Panc1 (cell line): ENCODE measurements around the gene SELENOT. TPM values are rescaled to one million over a fixed set of nuclear protein-coding genes. Genes with fewer than 3 reads are reported as not detected.

Experiments used
- ATAC-seq: fragments of 200-7000 bp; cut with Tn5 transposase; 2 replicates; pipeline ENCODE4 v1.9.1; 2020; ENCODE audit warnings: mild to moderate bottlenecking, moderate library complexity
- BruUV-seq: library from RNA; stranded (reverse); fragments of 400-500 nt; replicated peaks from 2 replicates; lab custom pipeline; 2021; lab: Mats Ljungman, UMichigan
- CTCF ChIA-PET: fragments of 300-600 bp; sonication (Branson Sonifier 250); formaldehyde crosslinking; loops from one replicate; lab custom pipeline; 2022; ENCODE audit warnings: antibody characterized with exemption; lab: Charles Lee
- POLR2A ChIA-PET: fragments of 300-600 bp; sonication (Branson Sonifier 250); formaldehyde crosslinking; loops from one replicate; lab custom pipeline; 2022; ENCODE audit warnings: antibody characterized with exemption; lab: Charles Lee
- DNase-seq: peaks from one replicate; pipeline ENCODE4 v3.0.0-alpha.2; 2010; ENCODE audit warnings: low read depth, low spot score
- H3K27ac ChIP-seq: 2 replicates; pipeline ENCODE4 v1.5.1; 2011; ENCODE audit warnings: mild to moderate bottlenecking, low read length, inconsistent platforms
- H3K27me3 ChIP-seq: fragments of 200-500 bp; sonication (Bioruptor generic); 2 replicates; pipeline ENCODE4 v1.6.0; 2014; ENCODE audit warnings: low read length, inconsistent platforms; ENCODE audit not compliant: control insufficient read depth, insufficient read depth
- H3K36me3 ChIP-seq: fragments of 200-500 bp; sonication (Bioruptor generic); 2 replicates; pipeline ENCODE4 v1.5.1; 2014; ENCODE audit warnings: inconsistent platforms, mild to moderate bottlenecking, low read length, moderate library complexity; ENCODE audit not compliant: control insufficient read depth, insufficient read depth
- H3K4me1 ChIP-seq: 2 replicates; pipeline ENCODE4 v1.5.1; 2011; ENCODE audit warnings: inconsistent platforms, mild to moderate bottlenecking, low read length, moderate library complexity; ENCODE audit not compliant: control insufficient read depth, insufficient read depth
- H3K4me3 ChIP-seq, 2 experiments: 2 replicates each; pipeline ENCODE4 v1.5.1; 2011 to 2012; ENCODE audit warnings: low read depth in 2 of 2, low read length in 2 of 2, mild to moderate bottlenecking in 2 of 2, inconsistent platforms in 1 of 2, moderate library complexity in 1 of 2
- H3K9me3 ChIP-seq: fragments of 200-500 bp; sonication (Bioruptor generic); 2 replicates; pipeline ENCODE4 v1.5.1; 2014; ENCODE audit warnings: low read depth, mild to moderate bottlenecking, inconsistent platforms, low read length, moderate library complexity; ENCODE audit not compliant: control insufficient read depth, insufficient read depth
- POLR2AphosphoS5 ChIP-seq: IDR thresholded peaks from 2 replicates; pipeline ENCODE4 v1.6.1; 2012; ENCODE audit warnings: mild to moderate bottlenecking, low read depth, low read length, moderate library complexity
- SIN3A ChIP-seq: IDR thresholded peaks from 2 replicates; pipeline ENCODE4 v1.6.1; 2012; ENCODE audit warnings: low read depth, mild to moderate bottlenecking, low read length, moderate library complexity, borderline replicate concordance; ENCODE audit not compliant: insufficient read depth
- TCF7L2 ChIP-seq: IDR thresholded peaks from 2 replicates; pipeline ENCODE4 v1.6.1; 2011; ENCODE audit warnings: mild to moderate bottlenecking, low read depth, low read length, inconsistent platforms
- in situ Hi-C: cut with HindIII; loops from 2 replicates; pipeline ENCODE4 v1.10.0; 2016; ENCODE audit warnings: low sequenced_read_pairs, low pct_unique_long_range_greater_than_20kb
- intact Hi-C: fragments of 100-400 bp; cut with micrococcal nuclease; formaldehyde crosslinking; loops from one replicate; pipeline ENCODE4 v1.10.0; 2022; ENCODE audit not compliant: unreplicated experiment
- total RNA-seq: library from RNA; stranded (reverse); gene quantifications from one replicate; pipeline ENCODE4 v1.2.1, GENCODE V29; 2021; ENCODE audit not compliant: unreplicated experiment
- TF ChIP-seq, protein P1 (sequence below): fragments of 450-650 bp; IDR thresholded peaks from 2 replicates; pipeline ENCODE4 v1.5.1; 2017; ENCODE audit warnings: mild to moderate bottlenecking
- TF ChIP-seq, protein P2 (sequence below), 2 experiments: IDR thresholded peaks; 2 replicates each; pipeline ENCODE4 v1.6.1; 2011 to 2012; ENCODE audit warnings: low read depth in 2 of 2, control low read depth in 1 of 2, low read length in 1 of 2, mild to moderate bottlenecking in 1 of 2, moderate library complexity in 1 of 2; ENCODE audit not compliant: insufficient read depth in 1 of 2

Gene SELENOT
- total RNA-seq, 1 experiment from 2014 or later = 114 TPM

DNA sequence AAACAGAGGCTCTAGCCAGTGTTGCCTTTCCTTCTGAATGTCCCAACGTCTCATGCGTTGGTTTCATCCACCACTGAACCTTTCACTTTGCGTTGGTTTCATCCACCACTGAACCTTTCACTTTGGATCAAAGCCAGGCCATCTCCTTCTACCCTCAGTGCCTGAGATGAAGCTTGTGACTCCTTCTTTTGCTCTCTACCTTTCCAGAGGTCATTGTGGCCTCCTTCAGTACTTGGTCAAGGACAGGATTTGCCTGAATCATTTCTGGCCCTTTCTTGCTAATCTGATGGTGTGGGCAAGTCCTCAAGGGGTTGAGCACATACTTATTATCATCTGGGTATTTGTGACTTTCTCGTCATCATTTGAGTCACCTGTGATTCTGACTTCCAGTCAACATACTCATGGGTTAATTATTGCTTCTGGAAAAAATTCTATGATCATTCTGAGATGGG is 50.0 kb downstream of the SELENOT start:
- ATAC-seq = no peak

DNA sequence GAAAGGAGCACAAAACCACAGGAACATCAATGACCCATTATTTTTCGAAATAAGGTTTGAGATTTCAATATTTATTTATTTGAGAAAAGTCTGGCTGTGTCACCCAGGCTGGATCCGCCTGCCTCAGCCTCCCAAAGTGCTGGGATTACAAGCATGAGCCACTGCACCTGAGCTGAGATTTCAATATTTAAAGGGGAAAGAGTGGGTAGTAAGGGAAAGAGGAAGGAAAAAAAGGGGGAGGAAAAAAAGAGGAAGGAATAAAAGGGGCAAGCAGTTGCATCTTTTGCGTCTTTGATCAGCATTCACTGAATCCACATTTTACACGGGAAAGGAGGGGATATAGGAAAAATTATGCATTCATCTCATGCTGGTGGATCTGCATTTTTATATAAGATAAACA is 53.2 kb downstream of the SELENOT start:
- intact Hi-C loops = no loop called here
- Histone ChIP-seq H3K36me3 (no peaks in the 10 kb centered on the region), H3K27me3 (no peaks in the 10 kb centered on the region; the same call in 1 of the 2 replicates), H3K9me3 (no peaks in the 10 kb centered on the region), H3K4me1 (no peaks in the 10 kb centered on the region), H3K4me3 (no peak overlapping the region), H3K27ac (no peak overlapping the region)
- BruUV-seq = no TSS peak
- no peak for TF ChIP-seq SIN3A
- no peak for TF ChIP-seq TCF7L2
- TF ChIP-seq, protein P1, sequence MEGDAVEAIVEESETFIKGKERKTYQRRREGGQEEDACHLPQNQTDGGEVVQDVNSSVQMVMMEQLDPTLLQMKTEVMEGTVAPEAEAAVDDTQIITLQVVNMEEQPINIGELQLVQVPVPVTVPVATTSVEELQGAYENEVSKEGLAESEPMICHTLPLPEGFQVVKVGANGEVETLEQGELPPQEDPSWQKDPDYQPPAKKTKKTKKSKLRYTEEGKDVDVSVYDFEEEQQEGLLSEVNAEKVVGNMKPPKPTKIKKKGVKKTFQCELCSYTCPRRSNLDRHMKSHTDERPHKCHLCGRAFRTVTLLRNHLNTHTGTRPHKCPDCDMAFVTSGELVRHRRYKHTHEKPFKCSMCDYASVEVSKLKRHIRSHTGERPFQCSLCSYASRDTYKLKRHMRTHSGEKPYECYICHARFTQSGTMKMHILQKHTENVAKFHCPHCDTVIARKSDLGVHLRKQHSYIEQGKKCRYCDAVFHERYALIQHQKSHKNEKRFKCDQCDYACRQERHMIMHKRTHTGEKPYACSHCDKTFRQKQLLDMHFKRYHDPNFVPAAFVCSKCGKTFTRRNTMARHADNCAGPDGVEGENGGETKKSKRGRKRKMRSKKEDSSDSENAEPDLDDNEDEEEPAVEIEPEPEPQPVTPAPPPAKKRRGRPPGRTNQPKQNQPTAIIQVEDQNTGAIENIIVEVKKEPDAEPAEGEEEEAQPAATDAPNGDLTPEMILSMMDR = no peak
- no peak for TF ChIP-seq POLR2AphosphoS5
- TF ChIP-seq, protein P2, sequence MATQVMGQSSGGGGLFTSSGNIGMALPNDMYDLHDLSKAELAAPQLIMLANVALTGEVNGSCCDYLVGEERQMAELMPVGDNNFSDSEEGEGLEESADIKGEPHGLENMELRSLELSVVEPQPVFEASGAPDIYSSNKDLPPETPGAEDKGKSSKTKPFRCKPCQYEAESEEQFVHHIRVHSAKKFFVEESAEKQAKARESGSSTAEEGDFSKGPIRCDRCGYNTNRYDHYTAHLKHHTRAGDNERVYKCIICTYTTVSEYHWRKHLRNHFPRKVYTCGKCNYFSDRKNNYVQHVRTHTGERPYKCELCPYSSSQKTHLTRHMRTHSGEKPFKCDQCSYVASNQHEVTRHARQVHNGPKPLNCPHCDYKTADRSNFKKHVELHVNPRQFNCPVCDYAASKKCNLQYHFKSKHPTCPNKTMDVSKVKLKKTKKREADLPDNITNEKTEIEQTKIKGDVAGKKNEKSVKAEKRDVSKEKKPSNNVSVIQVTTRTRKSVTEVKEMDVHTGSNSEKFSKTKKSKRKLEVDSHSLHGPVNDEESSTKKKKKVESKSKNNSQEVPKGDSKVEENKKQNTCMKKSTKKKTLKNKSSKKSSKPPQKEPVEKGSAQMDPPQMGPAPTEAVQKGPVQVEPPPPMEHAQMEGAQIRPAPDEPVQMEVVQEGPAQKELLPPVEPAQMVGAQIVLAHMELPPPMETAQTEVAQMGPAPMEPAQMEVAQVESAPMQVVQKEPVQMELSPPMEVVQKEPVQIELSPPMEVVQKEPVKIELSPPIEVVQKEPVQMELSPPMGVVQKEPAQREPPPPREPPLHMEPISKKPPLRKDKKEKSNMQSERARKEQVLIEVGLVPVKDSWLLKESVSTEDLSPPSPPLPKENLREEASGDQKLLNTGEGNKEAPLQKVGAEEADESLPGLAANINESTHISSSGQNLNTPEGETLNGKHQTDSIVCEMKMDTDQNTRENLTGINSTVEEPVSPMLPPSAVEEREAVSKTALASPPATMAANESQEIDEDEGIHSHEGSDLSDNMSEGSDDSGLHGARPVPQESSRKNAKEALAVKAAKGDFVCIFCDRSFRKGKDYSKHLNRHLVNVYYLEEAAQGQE (IDR thresholded peaks at IDR 0.05; ENCODE audit: insufficient read depth in 1 of 2, low read depth in 2 of 2, low read length in 1 of 2) = no peak
- CTCF ChIA-PET = no interaction called here
- in situ Hi-C loops = no loop called here
- POLR2A ChIA-PET = no interaction called here
- no peak for DNase-seq
- ATAC-seq = no peak

More for the DNA sequence above, 50.0 kb downstream of the SELENOT start:
- Histone ChIP-seq H3K9me3 (no peaks in the 10 kb centered on the region), H3K27ac (no peak overlapping the region), H3K36me3 (no peaks in the 10 kb centered on the region), H3K4me3 (no peak overlapping the region), H3K4me1 (no peaks in the 10 kb centered on the region), H3K27me3 (no peaks in the 10 kb centered on the region; the same call in 1 of the 2 replicates)
- no peak for DNase-seq
- in situ Hi-C loops = no loop called here
- CTCF ChIA-PET = no interaction called here
- POLR2A ChIA-PET = no interaction called here
- intact Hi-C loops = no loop called here
- no peak for TF ChIP-seq SIN3A
- TF ChIP-seq, protein P2 (IDR thresholded peaks at IDR 0.05; ENCODE audit: insufficient read depth in 1 of 2, low read depth in 2 of 2, low read length in 1 of 2) = no peak
- TF ChIP-seq TCF7L2 = no peak
- TF ChIP-seq, protein P1 = no peak
- no peak for TF ChIP-seq POLR2AphosphoS5
- BruUV-seq = no TSS peak
